GM18873 (cell line): Measurements from ENCODE around the gene C4orf36.
"Not testable (repeated sequence)": the region's sequence is repeated elsewhere in the genome, so short reads cannot be mapped to it uniquely, and the experiment has no call there.

Experiments
- ATAC-seq: cut with Tn5 transposase; IDR thresholded peaks from one replicate; pipeline ENCODE4 v1.9.1; 2021; ENCODE audit warnings: mild to moderate bottlenecking, moderate library complexity, moderate number of reproducible peaks; ENCODE audit not compliant: unreplicated experiment, low FRiP score

Gene C4orf36

DNA sequence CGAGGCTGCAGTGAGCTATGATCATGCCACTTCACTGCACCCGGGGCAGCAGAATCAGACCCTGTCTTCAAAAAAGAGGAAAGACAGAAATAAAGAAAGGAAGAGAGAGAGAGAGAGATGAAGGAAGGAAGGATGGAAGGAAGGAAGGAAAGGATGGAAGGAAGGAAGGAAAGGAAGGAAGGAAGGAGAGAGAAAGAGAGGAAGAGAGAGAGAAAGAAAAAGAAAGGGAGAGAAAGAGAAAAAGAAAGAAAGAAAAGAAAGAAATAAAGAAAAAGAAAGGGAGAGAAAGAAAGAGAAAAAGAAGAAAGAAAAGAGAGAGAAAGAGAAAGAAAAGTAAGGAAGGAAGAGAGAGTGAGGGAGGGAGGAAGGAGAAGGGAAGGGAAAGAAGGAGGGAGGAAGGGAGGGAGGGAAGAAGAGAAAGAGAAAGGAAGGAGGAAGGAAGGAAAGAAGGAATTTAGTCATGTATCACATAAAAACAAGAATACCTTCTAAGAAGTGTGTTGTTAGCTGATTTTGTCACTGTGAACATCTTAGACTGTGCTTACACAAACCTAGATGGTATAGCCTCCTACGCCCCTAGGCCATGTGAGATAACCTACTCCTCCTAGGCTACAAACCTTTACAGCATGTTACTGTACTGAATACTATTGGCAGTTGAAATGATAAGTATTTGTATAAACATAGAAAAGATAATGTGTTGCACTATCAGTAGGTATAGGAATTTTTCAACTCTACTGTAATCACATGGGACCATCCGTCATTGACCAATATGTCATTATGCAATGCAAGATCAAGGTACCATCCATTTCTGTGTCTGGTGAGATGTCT lies 25.2 kb upstream of the C4orf36 start:
- ATAC-seq: no peak

- no peak for ATAC-seq
Measured at GRCh38 chr4:86916392-86916791, 24.2 kb upstream of the C4orf36 start.

DNA sequence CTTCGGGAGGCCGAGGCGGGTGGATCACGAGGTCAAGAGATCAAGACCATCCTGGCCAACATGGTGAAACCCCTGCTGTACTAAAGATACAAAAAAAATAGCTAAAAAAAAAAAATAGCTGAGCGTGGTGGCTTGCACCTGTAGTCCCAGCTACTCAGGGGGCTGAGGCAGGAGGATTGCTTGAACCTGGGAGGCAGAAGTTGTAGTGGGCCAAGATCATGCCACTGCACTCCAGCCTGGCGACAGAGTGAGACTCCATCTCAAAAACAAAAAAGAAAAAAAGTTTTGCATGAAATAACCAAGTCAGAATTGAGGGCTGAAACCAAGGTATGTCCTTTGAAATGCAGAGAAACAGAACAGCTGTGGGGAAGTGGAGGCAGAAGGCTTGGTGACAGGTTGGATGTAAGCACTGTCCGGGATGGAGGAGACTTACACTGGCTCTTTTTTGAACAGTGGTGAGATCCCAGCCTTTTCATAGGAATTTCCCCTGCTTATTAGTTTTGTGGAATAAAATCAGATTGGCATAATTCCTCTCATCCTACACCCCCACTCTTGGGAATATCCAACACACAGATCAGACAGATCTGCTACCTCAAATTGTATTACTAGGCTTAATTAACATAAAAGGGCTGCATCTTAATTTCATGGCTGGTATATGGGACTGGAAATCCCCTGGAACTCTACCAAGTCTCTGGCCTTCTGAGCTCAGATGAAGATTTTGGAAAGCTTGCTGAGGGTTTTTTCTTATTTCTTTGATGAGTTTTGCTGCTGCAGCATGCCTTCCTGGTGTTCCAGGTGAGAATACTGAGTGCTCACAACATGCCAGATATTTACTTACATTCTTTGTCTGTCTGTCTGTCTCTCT lies 18.8 kb upstream of the C4orf36 start:
- no peak for ATAC-seq

- ATAC-seq: no peak
Measured at GRCh38 chr4:86910369-86910768, 18.1 kb upstream of the C4orf36 start.

DNA sequence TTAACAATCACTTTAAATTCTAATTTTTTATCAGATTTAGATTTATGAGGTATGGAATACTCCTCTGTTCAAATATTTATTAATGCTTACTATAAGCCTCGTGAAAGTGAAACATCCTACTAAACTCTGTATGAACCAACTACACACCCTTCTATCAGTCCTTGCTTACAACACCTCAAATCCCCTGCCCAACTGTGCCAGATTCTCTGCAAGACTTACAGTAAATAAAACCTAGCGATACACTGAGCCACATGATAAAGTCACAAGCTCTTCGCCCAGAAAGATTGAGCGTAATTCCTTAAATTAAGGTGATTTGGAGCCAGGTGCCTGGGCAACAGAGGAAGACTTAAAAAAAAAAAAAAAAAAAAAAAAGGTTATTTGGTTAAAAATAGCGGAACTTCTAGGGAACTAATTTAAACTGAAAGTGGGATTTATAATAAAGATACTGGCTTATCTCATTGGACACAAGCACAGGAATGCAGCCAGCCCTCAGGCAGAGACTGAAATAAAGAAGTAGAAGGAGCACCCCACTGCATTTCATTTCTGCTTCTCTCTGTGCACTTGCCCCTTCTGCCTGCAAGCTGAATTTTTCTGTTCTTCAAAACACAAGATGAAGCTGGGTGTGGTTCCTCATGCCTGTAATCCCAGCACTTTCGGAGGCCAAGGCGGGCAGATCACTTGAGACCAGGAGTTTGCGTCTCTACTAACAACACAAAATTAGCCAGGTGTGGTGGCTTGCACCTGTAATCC lies 17.5 kb upstream of the C4orf36 start:
- no peak for ATAC-seq

- ATAC-seq: no peak
Measured at GRCh38 chr4:86908251-86908657, 16.0 kb upstream of the C4orf36 start.

GRCh38 chr4:86901864-86902263 lies 9.6 kb upstream of the C4orf36 start:
- no peak for ATAC-seq

DNA sequence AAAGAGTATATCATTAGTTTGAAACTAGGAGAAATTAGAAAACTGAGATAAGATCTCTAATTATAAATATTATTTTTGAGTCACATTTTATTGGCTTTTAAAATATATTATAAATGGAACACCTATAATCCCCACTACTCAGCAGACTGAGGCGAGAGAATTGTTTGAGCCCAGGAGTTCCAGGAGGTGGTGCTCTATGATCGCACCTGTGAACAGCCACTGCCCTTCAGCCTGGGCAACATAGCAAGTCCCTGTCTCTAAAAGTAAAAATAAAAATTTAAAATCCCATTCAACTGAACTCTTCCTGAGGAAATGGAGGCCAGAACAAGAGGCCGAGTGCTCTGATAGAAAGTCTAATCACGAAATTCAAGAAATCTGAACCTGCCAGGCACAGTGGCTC lies 6.3 kb upstream of the C4orf36 start:
- no peak for ATAC-seq

DNA sequence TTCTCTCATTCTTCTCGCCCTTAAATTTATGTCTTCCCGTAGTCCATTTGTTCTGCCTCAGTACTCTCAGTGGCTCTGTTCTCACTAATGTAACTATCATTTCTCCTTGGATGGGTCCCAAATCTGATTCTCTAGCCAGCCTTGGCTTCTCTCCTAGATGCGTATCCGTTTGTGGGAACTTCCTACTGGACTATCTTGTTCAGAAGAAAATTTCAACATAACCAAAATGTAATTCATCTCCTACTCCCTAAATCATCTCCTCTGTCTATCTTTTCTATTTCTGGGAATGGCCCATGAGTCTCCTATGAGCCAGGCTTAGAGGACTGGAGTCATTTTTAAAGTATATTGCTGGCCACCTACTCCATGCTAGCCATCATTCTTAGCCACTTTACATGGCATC lies 4.4 kb upstream of the C4orf36 start:
- ATAC-seq: no peak

GRCh38 chr4:86895692-86896488 lies 3.7 kb upstream of the C4orf36 start:
- peak; percentile 56 for ATAC-seq

DNA sequence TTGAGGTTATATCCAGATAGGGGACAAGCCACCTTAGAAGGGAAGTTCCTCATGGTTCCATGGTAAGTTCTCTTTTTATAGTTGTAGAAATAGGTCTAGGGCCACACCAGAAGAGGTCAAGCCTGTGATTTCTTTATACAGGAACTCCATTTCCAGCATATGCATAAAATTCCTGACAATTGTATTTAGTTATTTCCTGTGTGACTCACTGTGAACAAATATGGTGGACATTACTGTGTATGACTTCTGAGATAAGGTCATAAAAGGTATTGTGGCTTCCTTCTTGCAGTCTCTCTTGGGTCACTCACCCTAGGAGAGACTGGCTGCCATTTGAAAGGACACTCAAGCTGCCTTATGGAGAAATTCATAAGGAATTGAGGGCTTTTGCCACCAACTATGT lies 2.2 kb upstream of the C4orf36 start:
- ATAC-seq: no peak

DNA sequence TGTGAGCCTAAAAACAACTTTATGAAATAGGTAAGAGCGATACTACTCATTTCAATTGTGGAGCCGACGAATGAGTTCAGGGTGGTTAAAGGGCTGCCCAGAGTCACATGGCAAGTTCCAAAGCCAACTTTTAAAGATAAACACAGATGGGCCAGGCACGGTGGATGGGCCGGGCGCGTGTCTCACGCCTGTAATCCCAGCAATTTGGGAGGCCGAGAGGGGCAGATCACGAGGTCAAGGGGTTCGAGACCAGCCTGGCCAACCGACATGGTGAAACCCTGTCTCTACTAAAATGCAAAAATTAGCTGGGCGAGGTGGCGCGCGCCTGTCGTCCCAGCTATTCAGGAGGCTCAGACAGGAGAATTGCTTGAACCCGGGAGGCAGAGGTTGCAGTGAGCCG lies 914 bp upstream of the C4orf36 start:
- ATAC-seq: no peak

DNA sequence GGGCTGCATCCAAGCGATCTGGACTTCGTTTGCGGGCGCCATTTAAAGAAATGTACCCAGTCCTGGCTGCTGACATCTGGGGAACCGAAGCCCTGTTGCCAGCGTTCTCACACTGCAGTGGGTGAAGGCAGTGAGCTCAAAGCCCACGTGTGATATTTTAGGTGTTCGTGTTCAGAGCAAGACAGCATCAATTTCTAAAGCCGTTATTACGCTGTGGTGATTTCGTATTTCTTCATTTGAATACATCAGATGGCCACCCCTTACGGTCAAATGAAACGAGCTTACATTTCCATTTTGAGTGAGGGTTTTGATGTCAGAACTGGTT lies 376 bp upstream of the C4orf36 start:
- no peak for ATAC-seq

- no peak for ATAC-seq
Measured at GRCh38 chr4:86890790-86891189, 1.4 kb downstream of the C4orf36 start.

DNA sequence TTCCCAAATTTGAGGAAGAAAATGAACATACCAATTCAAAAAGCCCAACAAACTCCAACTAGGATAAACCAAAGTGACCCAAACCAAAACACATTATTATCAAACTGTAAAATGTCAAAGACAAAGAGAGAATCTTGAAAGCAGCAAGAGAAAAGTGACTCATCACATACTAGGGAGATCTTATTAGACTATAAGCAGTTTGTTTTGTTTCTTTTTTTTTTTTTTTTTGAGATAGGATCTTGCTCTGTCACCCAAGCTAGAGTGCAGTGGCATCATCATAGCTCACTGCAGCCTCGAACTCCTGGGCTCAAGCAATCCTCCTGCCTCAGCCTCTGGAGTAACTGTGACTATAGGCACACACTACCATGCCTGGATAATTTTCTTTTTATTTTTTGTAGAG lies 12.6 kb downstream of the C4orf36 start:
- ATAC-seq: no peak

GRCh38 chr4:86878640-86879039 lies 13.6 kb downstream of the C4orf36 start:
- no peak for ATAC-seq

DNA sequence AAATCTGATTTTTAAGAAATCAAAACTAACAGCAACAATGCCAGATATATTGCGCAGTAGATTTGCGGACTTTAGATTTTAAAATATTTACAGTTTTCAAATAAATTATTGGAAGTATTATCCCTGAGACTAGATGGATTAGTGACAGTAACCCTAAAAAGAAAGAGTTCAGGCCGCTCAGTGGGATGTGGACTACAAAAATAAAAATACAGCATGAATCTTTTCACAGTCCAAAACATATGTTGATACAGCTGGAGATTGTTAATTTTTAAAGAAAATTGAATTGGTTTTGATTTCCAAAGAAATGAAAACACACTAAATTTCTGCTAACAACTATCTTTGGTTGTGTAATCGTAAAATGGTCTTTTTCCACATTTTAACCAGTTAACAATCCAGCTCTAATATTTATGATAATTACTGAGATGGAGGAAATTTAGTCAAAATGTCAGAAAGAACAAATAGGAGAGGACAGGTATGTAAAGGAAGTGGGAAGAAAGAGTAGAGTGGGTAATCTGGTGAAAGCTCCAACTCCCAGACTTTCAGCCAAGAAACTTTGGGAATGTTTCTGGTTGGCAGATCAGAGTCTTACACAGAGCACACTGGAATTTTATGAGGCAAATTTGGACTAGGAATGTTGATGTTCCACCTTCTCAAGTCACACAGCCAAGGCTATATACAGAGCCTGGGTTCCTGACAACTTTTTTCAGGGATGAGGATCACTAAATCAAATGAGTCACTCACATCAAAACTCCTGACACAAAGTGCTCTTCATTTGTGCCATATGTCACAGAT lies 15.1 kb downstream of the C4orf36 start:
- no peak for ATAC-seq

GRCh38 chr4:86875436-86875835 lies 16.8 kb downstream of the C4orf36 start:
- not testable (repeated sequence) for ATAC-seq

GRCh38 chr4:86872135-86872534 lies 20.1 kb downstream of the C4orf36 start:
- ATAC-seq: no peak
